Endothelial cell (in vitro differentiated cells): ENCODE measurements around the gene KSR2. TPM values are rescaled to one million over a fixed set of nuclear protein-coding genes. Genes with fewer than 3 reads are reported as not detected.

ENCODE experiments used
- DNase-seq: peaks from one replicate; pipeline ENCODE4 v3.0.0; 2021; ENCODE audit warnings: low spot score
- H3K27ac Mint-ChIP-seq: one replicate; pipeline ENCODE4 v1.8.0; 2021; ENCODE audit warnings: mixed read lengths, inconsistent platforms; ENCODE audit not compliant: unreplicated experiment
- H3K27me3 Mint-ChIP-seq: one replicate; pipeline ENCODE4 v1.8.0; 2021; ENCODE audit warnings: mild to moderate bottlenecking, moderate library complexity, mixed read lengths, inconsistent platforms; ENCODE audit not compliant: unreplicated experiment
- H3K36me3 Mint-ChIP-seq: one replicate; pipeline ENCODE4 v1.8.0; 2021; ENCODE audit warnings: mild to moderate bottlenecking, low read depth, mixed read lengths, inconsistent platforms; ENCODE audit not compliant: unreplicated experiment
- H3K4me1 Mint-ChIP-seq: one replicate; pipeline ENCODE4 v1.8.0; 2021; ENCODE audit warnings: mild to moderate bottlenecking, mixed read lengths, inconsistent platforms; ENCODE audit not compliant: unreplicated experiment
- H3K4me3 Mint-ChIP-seq: one replicate; pipeline ENCODE4 v1.8.0; 2021; ENCODE audit warnings: mild to moderate bottlenecking, mixed read lengths, inconsistent platforms; ENCODE audit not compliant: unreplicated experiment
- H3K9me3 Mint-ChIP-seq: one replicate; pipeline ENCODE4 v1.8.0; 2021; ENCODE audit warnings: mixed read lengths, inconsistent platforms; ENCODE audit not compliant: unreplicated experiment
- total RNA-seq: library from RNA; stranded (reverse); fragmentation: NEBNext Ultra II Directional; extraction: Animal tissue kit (Norgen Biotek cat#: 25700); gene quantifications from one replicate; pipeline ENCODE4 v1.2.1, GENCODE V29; 2021; ENCODE audit not compliant: unreplicated experiment
- TF ChIP-seq, protein P1 (sequence below): fragments of 200-600 bp; sonication (generic); IDR thresholded peaks from one replicate; pipeline ENCODE4 v1.5.0; 2021; ENCODE audit warnings: antibody characterized with exemption; ENCODE audit not compliant: unreplicated experiment

Gene KSR2
- total RNA-seq, 1 donor from 2014 or later: 0.05 TPM

DNA sequence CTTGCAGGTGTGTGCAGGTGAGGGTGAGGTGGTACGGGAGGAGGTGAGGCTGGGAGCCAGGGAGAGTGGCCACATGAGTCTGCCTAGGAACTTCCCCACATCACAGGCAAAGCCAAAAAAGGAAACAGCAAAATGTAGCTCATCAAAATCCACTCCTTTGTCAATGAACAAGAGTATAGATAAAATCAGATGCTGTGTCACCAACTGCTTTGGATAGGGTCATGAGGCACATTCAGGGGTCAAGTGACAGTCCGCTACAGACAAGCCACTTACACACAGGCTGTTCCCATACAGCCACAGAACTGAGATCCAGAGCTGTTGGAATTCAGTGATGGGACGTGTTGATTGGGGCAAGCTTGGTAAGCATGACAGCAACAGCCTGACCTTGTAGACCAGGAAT, 507.1 kb downstream of the KSR2 start:
- Mint-ChIP-seq H3K27ac (no peak overlapping the region), H3K4me1 (peaks cover 3% of the 10 kb centered on the region), H3K27me3 (peaks cover 2% of the 10 kb centered on the region)

GRCh38 chr12:117459229-117459628, 509.6 kb downstream of the KSR2 start:
- peaks cover 2% of the 10 kb centered on the region for H3K27me3 Mint-ChIP-seq
- H3K27ac Mint-ChIP-seq: no peak overlapping the region
- H3K36me3 Mint-ChIP-seq: no peaks in the 10 kb centered on the region
- TF ChIP-seq, protein P1, sequence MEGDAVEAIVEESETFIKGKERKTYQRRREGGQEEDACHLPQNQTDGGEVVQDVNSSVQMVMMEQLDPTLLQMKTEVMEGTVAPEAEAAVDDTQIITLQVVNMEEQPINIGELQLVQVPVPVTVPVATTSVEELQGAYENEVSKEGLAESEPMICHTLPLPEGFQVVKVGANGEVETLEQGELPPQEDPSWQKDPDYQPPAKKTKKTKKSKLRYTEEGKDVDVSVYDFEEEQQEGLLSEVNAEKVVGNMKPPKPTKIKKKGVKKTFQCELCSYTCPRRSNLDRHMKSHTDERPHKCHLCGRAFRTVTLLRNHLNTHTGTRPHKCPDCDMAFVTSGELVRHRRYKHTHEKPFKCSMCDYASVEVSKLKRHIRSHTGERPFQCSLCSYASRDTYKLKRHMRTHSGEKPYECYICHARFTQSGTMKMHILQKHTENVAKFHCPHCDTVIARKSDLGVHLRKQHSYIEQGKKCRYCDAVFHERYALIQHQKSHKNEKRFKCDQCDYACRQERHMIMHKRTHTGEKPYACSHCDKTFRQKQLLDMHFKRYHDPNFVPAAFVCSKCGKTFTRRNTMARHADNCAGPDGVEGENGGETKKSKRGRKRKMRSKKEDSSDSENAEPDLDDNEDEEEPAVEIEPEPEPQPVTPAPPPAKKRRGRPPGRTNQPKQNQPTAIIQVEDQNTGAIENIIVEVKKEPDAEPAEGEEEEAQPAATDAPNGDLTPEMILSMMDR: no peak
- no peak for DNase-seq
- peaks cover 3% of the 10 kb centered on the region for H3K4me1 Mint-ChIP-seq
- no peaks in the 10 kb centered on the region for H3K9me3 Mint-ChIP-seq
- H3K4me3 Mint-ChIP-seq: no peak overlapping the region

More for the DNA sequence above, 507.1 kb downstream of the KSR2 start:
- H3K36me3 Mint-ChIP-seq: no peaks in the 10 kb centered on the region
- no peaks in the 10 kb centered on the region for H3K9me3 Mint-ChIP-seq
- no peak for DNase-seq
- H3K4me3 Mint-ChIP-seq: no peak overlapping the region
- TF ChIP-seq, protein P1: no peak

GRCh38 chr12:117457189-117457588, 511.6 kb downstream of the KSR2 start:
- Mint-ChIP-seq H3K27ac (no peak overlapping the region), H3K4me3 (no peak overlapping the region), H3K27me3 (no peaks in the 10 kb centered on the region), H3K4me1 (peaks cover 3% of the 10 kb centered on the region), H3K36me3 (no peaks in the 10 kb centered on the region), H3K9me3 (no peaks in the 10 kb centered on the region)
- DNase-seq: no peak
- TF ChIP-seq, protein P1: no peak

DNA sequence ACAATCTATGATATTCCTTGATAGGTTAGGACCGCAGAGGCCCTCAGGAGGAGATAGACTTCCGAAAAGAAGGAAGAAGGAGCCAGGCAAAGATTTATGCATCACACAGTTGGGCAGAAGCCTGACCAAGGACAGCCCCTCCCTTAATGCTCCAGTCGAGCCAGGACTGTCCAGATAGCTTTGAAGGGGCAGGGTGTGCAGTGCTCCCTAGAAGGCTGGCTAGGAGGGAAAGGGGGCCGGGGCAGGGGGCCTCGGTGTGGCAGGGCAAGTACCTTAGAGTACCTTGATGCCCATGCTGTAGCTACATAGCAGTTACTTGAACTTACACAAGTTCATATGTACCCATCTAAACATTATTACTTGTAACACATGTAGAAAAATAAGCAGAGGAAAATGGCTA, 512.7 kb downstream of the KSR2 start:
- no peak overlapping the region for H3K27ac Mint-ChIP-seq
- no peaks in the 10 kb centered on the region for H3K9me3 Mint-ChIP-seq
- no peak overlapping the region for H3K4me3 Mint-ChIP-seq
- TF ChIP-seq, protein P1: no peak
- H3K36me3 Mint-ChIP-seq: no peaks in the 10 kb centered on the region
- no peak for DNase-seq
- peaks cover 3% of the 10 kb centered on the region for H3K4me1 Mint-ChIP-seq
- H3K27me3 Mint-ChIP-seq: no peaks in the 10 kb centered on the region

DNA sequence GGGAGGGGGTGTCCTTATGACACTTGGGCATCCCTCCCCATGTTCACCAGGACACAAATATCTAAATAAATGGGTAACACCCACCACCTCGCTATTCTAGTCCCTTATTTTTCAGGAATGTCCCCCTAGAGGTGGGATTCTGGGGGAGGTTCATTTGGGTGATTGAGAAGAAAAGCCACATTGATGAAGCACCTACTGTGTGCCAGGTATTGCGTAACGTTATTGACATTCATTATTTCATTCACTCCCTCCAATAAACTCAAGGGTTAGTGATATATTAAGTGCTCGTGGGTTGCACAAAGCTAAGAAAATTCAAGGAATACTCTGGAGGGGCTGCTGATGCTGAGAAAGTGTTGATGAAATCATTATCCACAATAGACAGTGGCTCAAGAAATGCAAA, 514.8 kb downstream of the KSR2 start:
- DNase-seq: no peak
- TF ChIP-seq, protein P1: no peak
- H3K4me1 Mint-ChIP-seq: no peaks in the 10 kb centered on the region
- no peak overlapping the region for H3K27ac Mint-ChIP-seq
- H3K9me3 Mint-ChIP-seq: no peaks in the 10 kb centered on the region
- no peak overlapping the region for H3K4me3 Mint-ChIP-seq
- H3K27me3 Mint-ChIP-seq: peaks cover 1% of the 10 kb centered on the region
- no peaks in the 10 kb centered on the region for H3K36me3 Mint-ChIP-seq
